SK-N-DZ (cell line): ENCODE data around the gene PHKB.

ENCODE experiments used
- DNase-seq: peaks from one replicate; pipeline ENCODE4 v3.0.0-alpha.2; 2015; ENCODE audit warnings: low spot score

Gene PHKB

DNA sequence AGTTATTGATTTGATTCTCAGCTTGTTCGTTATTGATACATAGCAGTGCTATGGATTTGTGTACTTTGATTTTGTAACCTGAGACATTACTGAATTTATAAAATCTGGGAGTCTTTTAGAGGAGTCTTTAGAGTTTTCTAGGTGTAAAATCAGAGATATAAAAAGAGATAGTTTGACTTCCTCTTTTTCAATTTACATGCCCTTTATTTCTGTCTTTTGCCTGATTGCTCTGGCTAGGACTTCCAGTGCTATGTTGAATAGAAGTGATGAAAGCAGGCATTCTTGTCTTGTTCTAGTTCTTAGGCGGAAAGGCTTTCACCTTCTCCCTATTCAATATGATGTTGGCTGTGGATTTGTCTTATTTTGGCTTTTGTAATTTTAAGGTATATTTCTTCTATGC is 106.2 kb downstream of the PHKB start:
- no peak for DNase-seq

DNA sequence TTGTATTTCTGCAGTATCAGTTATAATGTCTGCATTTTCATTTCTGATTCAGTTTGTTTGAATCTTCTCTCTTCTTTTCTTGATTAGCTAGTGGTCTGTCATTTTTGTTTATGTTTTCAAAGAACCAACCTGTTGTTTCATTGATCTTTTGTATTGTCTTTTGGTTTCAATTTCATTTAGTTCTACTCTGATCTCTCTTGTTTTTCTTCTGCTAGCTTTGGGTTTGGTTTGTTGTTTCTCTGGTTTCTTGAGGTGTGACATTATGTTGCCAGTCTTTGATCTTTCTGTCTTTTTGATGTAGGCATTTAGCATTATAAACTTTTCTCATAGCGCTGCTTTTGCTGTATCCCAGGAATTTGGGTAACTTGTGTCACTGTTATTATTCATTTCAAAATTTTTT is 107.2 kb downstream of the PHKB start:
- no peak for DNase-seq

- DNase-seq = no peak
Measured at GRCh38 chr16:47571049-47571448, 109.9 kb downstream of the PHKB start.

GRCh38 chr16:47571711-47572110 is 110.6 kb downstream of the PHKB start:
- DNase-seq = no peak

DNA sequence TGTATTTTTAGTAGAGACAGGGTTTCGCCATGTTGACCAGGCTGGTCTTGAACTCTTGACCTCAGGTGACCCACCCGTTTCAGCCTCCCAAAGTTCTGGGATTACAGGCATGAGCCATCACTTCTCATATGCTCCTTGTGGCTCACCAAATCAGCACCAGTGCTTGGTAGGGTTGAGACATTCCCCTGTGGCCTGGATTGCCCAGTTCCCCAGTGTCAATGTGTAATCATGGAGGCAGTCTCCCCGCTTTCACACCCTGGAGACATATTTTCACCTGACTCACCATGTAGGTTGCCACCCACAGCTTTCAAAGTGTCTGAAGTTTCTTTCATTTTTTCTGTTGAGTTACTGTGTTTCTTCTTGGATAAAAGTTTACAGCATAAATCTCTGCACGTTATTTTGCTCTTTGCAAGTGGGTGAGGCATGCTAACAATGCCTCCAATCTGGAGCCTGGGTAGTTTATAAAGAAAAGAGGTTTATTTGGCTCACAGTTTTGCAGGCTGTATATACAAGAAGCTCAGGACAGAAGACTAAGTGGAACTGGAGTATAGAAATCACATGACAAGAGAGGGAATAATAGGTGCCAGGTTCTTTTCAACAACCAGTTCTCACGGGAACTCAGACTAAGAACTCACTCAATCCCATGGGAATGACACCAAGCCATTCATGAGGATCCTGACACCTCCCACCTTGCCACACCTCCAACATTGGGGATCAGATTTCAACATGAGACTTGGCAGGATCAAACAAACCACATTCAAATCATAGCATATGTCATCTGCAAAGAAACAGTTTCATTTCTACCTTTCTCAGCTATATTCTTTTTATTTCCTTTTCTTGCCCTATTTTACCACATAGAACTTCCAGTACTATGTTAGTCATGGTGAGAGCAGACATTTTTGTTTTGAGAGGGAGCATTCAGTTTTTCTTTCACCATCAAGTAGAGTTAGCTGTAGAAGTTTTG is 113.2 kb downstream of the PHKB start:
- no peak for DNase-seq

DNA sequence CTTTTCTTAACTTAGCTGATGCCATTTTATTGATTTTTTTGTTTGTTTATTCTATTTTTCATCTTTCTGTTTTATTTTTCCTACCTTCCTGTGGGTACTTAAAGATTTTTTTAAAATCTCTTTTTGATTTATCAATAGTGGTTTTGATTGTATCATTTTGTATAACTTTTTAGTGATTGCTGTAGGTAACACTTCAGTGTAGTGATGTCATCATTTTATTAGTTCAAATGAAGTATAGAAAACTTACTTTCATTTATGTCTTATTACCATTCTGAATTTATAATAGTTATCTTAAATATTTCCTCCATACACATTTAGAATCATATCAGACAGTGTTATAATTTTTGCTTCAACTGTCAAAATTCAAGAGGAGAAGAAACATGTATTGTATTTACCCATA is 115.9 kb downstream of the PHKB start:
- no peak for DNase-seq

GRCh38 chr16:47578033-47578432 is 116.9 kb downstream of the PHKB start:
- no peak for DNase-seq

GRCh38 chr16:47578573-47578972 is 117.4 kb downstream of the PHKB start:
- no peak for DNase-seq

- no peak for DNase-seq
Measured at GRCh38 chr16:47581114-47581513, 120.0 kb downstream of the PHKB start.

DNA sequence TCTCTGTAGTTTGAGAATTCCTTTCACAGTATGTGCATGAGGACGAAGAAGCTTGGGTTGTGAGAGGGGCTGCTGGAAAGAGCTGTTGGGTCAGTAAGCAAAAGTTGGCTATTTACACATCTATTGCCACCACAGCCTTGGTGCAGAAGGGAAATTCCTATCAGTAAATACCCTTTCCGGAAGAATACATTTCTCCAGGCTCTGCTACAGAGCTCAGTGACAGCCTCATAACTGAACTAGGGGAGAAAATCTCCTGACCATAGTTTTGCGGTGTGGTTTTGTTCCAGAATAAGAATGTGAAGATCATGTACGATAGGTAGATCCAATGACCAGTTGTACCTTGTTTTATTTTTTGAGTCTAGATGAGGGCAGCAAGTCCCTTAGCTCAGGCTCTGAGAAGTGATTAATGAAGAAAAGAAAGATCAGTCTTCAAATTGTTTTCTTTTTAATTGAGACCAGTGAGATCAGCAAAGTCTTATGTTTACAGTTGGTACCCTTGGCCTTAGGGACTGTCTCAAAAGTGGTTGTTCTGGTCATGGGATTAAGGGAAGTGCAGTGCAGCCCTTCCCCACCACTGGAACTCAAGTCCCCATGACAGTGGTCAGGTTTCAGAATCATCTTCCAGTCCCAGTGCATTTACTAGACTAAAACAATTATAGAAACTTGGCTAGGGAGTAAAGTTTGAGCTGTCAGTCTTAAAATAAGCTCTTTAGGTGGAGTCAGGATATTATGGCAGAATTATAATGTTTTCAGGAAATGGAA is 123.5 kb downstream of the PHKB start:
- DNase-seq = no peak

DNA sequence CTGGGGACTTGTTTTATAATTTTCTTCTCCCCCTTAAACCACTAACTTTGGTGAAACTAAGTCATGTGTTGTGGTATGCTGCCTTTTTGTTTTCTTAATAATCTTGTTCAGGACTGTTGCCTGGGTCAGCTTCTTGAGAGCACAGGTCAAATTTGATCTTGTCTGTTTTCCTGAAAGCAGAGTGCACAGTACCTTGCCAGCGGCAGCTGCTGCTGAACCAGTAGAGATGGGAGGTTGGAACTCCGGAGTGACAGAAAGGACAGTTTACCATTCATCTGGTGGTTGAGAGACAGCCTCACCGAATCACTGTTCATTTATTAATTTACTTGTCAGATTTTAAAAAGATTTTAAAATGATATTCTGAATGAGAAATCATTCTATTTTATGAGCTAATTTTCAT is 125.0 kb downstream of the PHKB start:
- DNase-seq = no peak

DNA sequence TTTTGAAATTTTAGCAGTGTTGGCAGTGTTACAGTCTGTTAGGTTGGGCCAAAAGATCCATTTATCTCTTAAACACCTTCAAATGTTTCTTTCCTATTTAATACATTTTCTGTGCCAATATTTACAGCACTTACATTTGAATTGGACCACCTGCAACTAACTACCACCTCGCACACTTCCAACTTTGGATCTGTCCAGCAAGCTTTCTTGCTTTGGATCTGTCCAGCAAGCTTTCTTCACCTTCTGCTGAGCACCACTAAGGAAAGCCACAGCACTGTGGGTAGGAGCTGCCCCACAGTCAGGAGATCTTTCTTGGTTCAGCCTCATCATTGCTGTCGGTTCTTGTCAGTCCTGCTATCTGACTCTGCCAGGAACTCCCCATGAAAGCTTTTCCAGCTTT is 129.3 kb downstream of the PHKB start:
- DNase-seq = no peak

GRCh38 chr16:47592232-47592631 is 131.1 kb downstream of the PHKB start:
- DNase-seq = no peak

GRCh38 chr16:47599512-47599911 is 138.4 kb downstream of the PHKB start:
- no peak for DNase-seq

GRCh38 chr16:47600376-47600775 is 139.2 kb downstream of the PHKB start:
- no peak for DNase-seq

DNA sequence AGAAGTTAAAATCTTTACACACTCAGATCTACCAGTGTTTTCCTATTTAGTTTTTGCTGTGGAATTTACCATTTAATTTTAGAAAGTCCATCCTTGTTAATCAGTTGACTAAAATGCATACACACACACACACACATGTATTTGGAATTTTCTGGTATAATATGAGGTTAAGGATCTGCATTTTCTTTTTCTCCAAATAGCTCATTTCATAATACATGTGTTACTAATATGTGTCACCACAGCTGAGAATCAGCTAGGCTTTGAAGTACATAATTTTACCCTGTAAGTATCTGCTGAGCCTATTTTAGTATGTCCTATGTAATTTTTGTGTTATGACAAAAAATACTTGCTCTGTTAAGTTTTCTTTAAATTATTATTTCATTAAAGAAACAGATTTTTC is 143.2 kb downstream of the PHKB start:
- no peak for DNase-seq

DNA sequence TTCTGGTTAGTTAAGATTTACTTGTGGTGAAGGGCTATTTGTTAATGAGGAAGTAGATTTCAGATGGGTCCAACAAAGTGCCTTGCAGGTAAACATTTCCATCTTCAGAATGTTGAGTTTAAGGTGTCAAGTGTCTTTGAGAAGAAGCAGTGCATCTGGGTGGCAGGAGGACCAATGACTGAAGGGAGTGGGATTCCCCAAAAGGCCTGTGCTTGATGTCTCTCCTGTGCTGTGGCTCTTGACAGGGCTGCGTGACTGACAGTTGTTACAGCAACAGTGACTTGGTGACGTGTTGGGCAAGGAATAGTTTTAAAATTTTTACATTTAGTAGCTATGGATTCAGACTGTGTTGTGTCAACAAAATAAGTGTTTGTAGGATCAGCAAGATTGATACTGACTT is 149.9 kb downstream of the PHKB start:
- DNase-seq = no peak

DNA sequence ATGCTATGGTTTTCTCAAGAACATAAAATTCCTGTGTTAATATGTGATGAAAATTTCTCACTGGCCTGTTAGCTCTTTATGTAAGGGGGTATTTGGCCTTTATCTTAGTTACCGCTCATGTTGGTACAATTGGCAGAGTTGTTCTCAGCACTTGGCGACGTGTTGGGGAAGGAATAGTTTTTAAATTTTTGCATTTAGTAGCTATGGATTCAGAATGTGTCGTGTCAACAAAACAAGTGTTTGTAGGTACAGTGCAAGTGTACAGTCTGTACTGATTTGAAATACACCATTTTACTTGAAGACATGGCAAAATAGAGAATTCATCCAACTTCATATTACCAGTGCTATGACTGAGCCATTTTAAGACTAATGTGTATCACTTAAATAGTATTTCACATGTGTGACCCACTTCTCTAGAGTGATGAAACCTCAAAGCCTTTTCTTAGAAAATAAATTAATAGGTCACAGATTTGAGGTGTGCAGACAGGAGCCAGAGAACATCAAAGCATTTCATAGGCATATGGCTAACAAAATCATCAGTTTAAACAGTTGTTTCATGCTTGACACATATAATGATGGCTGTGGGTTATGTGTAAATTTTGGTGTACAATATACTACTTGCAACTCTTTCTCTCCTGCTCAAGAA is 150.8 kb downstream of the PHKB start:
- DNase-seq = no peak

GRCh38 chr16:47612711-47613110 is 151.6 kb downstream of the PHKB start:
- DNase-seq = no peak

- no peak for DNase-seq
Measured at GRCh38 chr16:47613251-47613650, 152.1 kb downstream of the PHKB start.

DNA sequence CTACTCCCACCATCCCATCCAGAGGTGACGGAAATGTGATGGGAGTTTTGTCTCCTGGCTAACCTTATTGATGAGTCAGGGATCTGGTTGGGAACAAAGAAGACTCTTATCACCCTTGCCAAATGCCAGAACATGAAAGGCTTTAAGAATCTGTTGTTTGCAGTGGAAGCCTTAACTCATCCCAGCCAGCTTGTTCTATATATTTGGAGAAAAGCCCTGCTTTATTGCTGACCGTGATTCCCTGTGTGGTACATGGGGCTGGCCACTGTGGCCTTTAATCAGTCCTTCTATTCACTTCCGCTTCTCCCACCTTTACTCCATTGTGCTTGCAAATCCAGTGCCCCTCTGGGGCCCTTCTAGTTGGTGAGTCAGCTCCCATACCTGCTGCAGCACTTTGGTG is 156.6 kb downstream of the PHKB start:
- DNase-seq = no peak

- DNase-seq = no peak
Measured at GRCh38 chr16:47622451-47623176, 161.5 kb downstream of the PHKB start.
